Fibroblast of villous mesenchyme (primary cell): ENCODE data around the gene SYTL4. TPM values are rescaled to one million over a fixed set of nuclear protein-coding genes. Genes with fewer than 3 reads are reported as not detected.

Experiments
- DNase-seq: peaks from one replicate; pipeline ENCODE4 v3.0.0-alpha.2; 2010; ENCODE audit warnings: low read depth
- H3K4me3 ChIP-seq: 2 replicates; pipeline ENCODE4 v1.5.1; 2011; ENCODE audit warnings: low read depth, mild to moderate bottlenecking, low read length
- total RNA-seq: library from RNA; depleted of rRNA; stranded (reverse); fragments of >200 nt; gene quantifications from 2 replicates; pipeline ENCODE4 v1.2.3, GENCODE V29; 2012
- TF ChIP-seq, protein P1 (sequence below): IDR thresholded peaks from 2 replicates; pipeline ENCODE4 v1.5.1; 2012; ENCODE audit warnings: low read depth, mild to moderate bottlenecking, low read length; ENCODE audit not compliant: insufficient read depth

SYTL4 gene
- total RNA-seq, 1 donor, result 4.3 TPM

- H3K4me3 ChIP-seq, result no peak overlapping the region
- TF ChIP-seq, protein P1, sequence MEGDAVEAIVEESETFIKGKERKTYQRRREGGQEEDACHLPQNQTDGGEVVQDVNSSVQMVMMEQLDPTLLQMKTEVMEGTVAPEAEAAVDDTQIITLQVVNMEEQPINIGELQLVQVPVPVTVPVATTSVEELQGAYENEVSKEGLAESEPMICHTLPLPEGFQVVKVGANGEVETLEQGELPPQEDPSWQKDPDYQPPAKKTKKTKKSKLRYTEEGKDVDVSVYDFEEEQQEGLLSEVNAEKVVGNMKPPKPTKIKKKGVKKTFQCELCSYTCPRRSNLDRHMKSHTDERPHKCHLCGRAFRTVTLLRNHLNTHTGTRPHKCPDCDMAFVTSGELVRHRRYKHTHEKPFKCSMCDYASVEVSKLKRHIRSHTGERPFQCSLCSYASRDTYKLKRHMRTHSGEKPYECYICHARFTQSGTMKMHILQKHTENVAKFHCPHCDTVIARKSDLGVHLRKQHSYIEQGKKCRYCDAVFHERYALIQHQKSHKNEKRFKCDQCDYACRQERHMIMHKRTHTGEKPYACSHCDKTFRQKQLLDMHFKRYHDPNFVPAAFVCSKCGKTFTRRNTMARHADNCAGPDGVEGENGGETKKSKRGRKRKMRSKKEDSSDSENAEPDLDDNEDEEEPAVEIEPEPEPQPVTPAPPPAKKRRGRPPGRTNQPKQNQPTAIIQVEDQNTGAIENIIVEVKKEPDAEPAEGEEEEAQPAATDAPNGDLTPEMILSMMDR, result no peak
- DNase-seq, result peak; percentile 76
These were observed 69.1 kb downstream of the SYTL4 start for GRCh38 chrX:100662796-100663195.

DNA sequence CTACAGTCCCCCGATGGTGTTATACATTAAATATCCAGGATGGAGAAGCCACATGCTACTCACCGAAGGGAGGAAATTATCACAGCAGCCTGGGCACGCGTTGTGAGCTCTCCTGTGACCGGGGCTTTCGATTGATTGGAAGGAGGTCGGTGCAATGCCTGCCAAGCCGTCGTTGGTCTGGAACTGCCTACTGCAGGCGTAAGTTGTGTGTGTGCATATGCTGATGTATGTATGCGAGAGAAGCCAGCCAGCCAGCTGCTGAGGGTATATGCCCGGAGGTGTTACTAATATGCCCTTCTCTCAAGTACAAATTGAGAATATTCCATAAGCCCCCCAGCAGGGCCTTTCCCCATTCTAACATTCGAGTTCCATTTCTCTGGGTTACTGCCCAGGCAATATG lies 69.8 kb downstream of the SYTL4 start:
- TF ChIP-seq, protein P1, result no peak
- H3K4me3 ChIP-seq, result no peak overlapping the region
- DNase-seq, result no peak

GRCh38 chrX:100659431-100660137 lies 72.3 kb downstream of the SYTL4 start:
- TF ChIP-seq, protein P1, result no peak
- H3K4me3 ChIP-seq, result no peak overlapping the region
- peak; percentile 53 for DNase-seq

DNA sequence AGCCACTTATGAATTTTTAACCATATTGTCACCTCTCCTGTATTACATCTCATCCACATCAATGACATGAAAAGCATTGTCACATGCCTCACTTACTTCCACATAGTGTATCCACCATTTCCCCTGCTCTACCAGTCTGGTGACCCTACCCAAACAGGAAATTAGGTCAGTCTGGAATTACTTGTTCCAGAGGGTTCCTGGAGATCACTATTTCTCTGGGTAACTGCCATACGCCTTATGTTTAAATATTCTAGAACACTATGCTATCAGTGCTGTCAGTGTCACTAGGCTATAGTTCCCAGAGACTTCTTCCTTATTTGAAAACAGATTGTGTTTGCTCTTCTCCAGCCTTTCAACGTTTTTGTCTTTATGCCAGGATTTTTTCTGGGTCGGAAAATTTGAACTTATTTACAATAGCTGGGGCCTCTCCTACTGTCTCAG lies 73.0 kb downstream of the SYTL4 start:
- H3K4me3 ChIP-seq, result no peak overlapping the region
- peak; percentile 27 for DNase-seq
- TF ChIP-seq, protein P1, result no peak

DNA sequence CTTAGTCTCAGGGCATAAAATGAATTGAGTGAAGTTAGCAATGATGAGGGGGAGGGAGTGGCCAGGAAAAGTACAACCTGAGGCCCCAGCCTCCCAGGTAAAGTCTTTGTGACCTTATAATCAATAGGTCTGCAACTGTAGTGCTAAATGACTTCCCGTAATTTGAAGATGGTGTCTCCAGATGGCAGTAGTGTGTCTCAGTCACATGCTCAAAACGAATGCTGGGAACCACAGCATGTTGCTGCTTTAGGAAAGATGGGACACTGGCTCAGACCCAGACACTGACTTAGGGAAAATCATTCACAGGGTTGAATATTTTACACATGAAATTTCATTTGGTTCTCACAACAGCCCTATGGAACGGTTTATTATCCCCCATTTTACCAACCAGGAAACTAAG lies 77.7 kb downstream of the SYTL4 start:
- TF ChIP-seq, protein P1, result no peak
- DNase-seq, result peak; percentile 64
- no peak overlapping the region for H3K4me3 ChIP-seq

- DNase-seq, result no peak
- TF ChIP-seq, protein P1, result no peak
- H3K4me3 ChIP-seq, result no peak overlapping the region
These were observed 79.7 kb downstream of the SYTL4 start for GRCh38 chrX:100652266-100652665.

DNA sequence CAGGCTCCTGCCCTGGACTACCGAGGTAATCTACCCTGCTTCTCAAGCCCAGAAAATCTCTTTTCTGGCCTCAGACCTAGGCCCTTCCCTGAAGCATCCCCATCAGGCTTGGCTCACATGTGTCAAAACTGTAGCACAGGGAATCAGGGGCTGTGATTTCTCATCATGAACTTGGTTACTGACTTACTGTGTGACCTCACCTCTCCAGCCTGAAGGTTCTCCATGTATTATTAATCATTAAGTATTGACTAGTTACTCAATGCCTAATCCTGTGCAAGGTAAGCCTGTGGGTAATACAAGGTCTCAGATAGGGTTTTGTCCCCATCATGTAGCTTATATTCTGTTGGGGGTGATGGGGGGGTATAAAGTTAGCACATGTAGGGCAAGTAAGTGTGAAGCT lies 81.1 kb downstream of the SYTL4 start:
- no peak for DNase-seq
- no peak overlapping the region for H3K4me3 ChIP-seq
- TF ChIP-seq, protein P1, result no peak
